Lower lobe of right lung (tissue), 2 donors: ENCODE data around the gene B4GALNT3. TPM values are rescaled to one million over a fixed set of nuclear protein-coding genes. Genes with fewer than 3 reads are reported as not detected.

ENCODE experiments used
- ATAC-seq, 2 donors: fragments of 200-7000 bp; cut with Tn5 transposase; one replicate each; pipeline ENCODE4 v1.9.1; 2020 to 2022; ENCODE audit warnings: mild to moderate bottlenecking in 2 of 2, moderate library complexity in 2 of 2
- DNase-seq: peaks from one replicate; pipeline ENCODE4 v3.0.0-alpha.2; 2020
- H3K27ac ChIP-seq: fragments of 200-600 bp; one replicate; pipeline ENCODE4 v1.8.0; 2022
- H3K27me3 ChIP-seq: fragments of 200-600 bp; one replicate; pipeline ENCODE4 v1.8.0; 2022; ENCODE audit warnings: low read depth
- H3K36me3 ChIP-seq: fragments of 200-600 bp; one replicate; pipeline ENCODE4 v1.8.0; 2022; ENCODE audit warnings: mild to moderate bottlenecking
- H3K4me1 ChIP-seq: fragments of 200-600 bp; one replicate; pipeline ENCODE4 v1.8.0; 2022
- H3K4me3 ChIP-seq: fragments of 200-600 bp; one replicate; pipeline ENCODE4 v1.8.0; 2022; ENCODE audit warnings: mild to moderate bottlenecking
- H3K9me3 ChIP-seq: fragments of 200-600 bp; one replicate; pipeline ENCODE4 v1.8.0; 2022
- intact Hi-C: fragments of 100-400 bp; cut with DNase I; formaldehyde crosslinking; loops from one replicate; pipeline ENCODE4 v1.11.0; 2022
- total RNA-seq: library from RNA; stranded (reverse); fragmentation: NEBNext Ultra II Directional; extraction: Animal tissue kit (Norgen Biotek cat#: 25700); gene quantifications from one replicate; pipeline ENCODE4 v1.2.1, GENCODE V29; 2021
- TF ChIP-seq, protein P1 (sequence below): fragments of 200-600 bp; IDR thresholded peaks from one replicate; pipeline ENCODE4 v1.8.0; 2022; ENCODE audit warnings: antibody characterized with exemption, mild to moderate bottlenecking
- donor health status: DM: no; HTN: yes; CAD: no; lungs with severe emphysema.

B4GALNT3 gene
- total RNA-seq, 1 donor from 2014 or later = 20.6 TPM

DNA sequence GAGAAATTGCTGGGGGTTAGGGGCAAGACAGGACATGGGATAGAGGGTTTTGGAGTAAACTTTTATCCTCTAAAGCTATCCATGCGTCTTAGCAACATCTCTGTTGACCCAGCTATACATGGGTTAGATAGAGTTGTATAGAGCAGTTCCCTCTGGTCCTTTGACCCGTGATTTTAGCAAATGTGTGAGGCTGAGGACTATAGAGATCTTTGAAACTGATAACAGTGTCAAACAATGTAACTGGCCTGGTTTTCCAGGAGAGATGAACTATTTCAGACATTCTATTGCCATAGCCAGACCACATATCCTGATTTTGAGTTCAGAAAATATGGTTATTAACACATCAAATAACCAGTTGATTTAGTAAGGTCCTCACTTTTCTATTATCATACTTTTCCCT is 60.4 kb downstream of the B4GALNT3 start:
- H3K9me3 ChIP-seq = no peaks in the 10 kb centered on the region
- H3K27ac ChIP-seq = no peak overlapping the region
- no peaks in the 10 kb centered on the region for H3K36me3 ChIP-seq
- TF ChIP-seq, protein P1, sequence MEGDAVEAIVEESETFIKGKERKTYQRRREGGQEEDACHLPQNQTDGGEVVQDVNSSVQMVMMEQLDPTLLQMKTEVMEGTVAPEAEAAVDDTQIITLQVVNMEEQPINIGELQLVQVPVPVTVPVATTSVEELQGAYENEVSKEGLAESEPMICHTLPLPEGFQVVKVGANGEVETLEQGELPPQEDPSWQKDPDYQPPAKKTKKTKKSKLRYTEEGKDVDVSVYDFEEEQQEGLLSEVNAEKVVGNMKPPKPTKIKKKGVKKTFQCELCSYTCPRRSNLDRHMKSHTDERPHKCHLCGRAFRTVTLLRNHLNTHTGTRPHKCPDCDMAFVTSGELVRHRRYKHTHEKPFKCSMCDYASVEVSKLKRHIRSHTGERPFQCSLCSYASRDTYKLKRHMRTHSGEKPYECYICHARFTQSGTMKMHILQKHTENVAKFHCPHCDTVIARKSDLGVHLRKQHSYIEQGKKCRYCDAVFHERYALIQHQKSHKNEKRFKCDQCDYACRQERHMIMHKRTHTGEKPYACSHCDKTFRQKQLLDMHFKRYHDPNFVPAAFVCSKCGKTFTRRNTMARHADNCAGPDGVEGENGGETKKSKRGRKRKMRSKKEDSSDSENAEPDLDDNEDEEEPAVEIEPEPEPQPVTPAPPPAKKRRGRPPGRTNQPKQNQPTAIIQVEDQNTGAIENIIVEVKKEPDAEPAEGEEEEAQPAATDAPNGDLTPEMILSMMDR = no peak
- H3K4me1 ChIP-seq = no peaks in the 10 kb centered on the region
- no peak for ATAC-seq
- no peak for DNase-seq
- no peak overlapping the region for H3K4me3 ChIP-seq
- intact Hi-C loops = loop anchor here (10.0 kb wide), 1 partner anchor 65 kb away; the partner anchor contains the start of gene B4GALNT3
- H3K27me3 ChIP-seq = no peaks in the 10 kb centered on the region

DNA sequence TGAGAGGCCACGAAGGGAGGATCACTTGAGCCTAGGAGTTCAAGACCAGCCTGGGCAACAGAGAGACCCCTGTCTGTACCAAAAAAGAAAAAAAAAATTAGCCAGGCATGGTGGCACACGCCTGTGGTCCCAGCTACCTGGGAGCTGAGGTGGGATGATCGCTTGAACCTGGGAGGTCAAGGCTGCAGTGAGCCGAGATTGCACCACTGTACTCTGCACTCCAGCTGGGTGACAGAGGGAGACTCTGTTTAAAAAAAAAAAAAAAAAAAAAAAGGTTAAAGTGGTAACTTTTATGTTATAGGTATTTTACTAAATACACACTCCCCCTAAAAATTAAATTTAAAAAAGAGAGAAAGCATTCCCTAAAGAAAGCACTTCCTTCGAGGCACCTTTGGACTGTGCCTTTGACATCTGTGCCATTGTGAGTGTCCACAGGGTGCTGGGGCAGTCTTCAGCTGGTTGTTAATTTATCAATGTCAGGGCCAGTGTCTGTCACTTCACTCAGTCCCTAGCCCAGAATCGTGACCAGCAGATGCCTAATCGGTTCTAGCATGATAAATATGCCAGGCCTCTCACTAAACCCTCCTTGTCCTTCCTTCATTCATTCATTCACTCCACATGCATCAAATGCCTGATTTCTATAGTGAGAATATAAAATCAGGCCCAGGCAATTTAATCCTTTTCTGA is 63.1 kb downstream of the B4GALNT3 start:
- H3K9me3 ChIP-seq = no peaks in the 10 kb centered on the region
- H3K4me1 ChIP-seq = no peaks in the 10 kb centered on the region
- no peaks in the 10 kb centered on the region for H3K27me3 ChIP-seq
- no peak overlapping the region for H3K4me3 ChIP-seq
- intact Hi-C loops = loop anchor here (10.0 kb wide), 1 partner anchor 68 kb away; the partner anchor contains the start of gene B4GALNT3
- DNase-seq (no peak), ATAC-seq (no peak)
- H3K27ac ChIP-seq = no peak overlapping the region
- no peaks in the 10 kb centered on the region for H3K36me3 ChIP-seq
- TF ChIP-seq, protein P1 = no peak

DNA sequence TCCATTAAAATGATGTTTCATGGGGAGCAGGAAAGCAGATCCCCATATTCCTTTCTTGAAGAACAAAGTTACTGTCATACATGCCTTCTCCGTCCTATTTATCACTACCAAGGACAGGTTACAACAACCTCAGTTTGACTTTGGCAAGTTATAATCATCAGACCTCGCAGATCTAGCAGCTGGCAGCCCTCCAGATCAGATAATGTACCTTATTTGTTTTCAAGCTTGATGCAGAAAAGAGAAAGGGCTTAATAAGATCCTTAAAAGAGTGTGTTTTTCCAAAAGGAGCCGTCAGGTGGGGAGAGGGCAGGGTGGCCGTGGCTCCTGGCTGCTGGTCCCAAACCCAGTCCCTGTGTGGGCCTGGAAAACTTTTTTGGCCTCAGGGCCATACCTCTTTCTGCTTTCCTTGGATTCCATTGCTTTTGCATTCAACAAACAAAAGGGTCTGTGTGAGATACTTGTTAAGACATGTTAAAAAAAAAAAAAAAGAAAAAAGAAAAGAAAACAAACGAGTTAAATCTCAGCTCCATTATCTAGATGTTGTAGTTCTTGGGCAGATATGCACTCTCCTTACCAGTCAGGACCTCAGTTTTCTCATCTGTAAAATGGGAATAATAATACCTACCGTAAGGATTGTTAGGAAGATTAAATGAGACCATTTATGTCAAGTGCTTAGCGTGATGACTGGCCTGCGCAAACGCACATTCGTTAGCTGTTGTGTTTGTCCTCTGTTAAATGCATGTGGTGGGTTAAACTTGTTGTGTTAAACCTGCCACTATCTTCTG is 64.6 kb downstream of the B4GALNT3 start:
- TF ChIP-seq, protein P1 = no peak
- H3K27ac ChIP-seq = no peak overlapping the region
- intact Hi-C loops = loop anchor here (10.0 kb wide), 1 partner anchor 70 kb away; the partner anchor contains the start of gene B4GALNT3
- DNase-seq = no peak
- H3K9me3 ChIP-seq = no peaks in the 10 kb centered on the region
- H3K4me1 ChIP-seq = no peaks in the 10 kb centered on the region
- H3K36me3 ChIP-seq = no peaks in the 10 kb centered on the region
- H3K4me3 ChIP-seq = no peak overlapping the region
- H3K27me3 ChIP-seq = no peaks in the 10 kb centered on the region
- ATAC-seq = no peak

DNA sequence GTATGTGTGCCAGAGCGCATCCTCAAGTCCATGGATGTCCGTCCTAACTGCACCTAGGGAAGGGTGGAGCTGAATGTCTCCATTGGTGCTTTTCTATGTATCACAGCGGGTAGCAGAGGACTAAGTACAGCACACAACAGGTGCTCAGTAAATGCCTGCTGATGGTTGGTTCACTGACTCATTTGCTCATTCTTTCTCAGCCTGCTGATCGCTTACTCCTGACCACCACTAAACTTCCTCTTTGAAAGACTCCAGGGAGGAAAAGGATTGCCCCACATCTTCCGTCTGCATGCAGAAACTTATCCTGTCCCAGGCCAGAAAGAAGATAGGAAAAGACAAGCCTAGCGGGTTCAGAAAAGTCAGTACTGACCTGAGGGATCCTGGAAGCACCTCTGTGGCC is 66.3 kb downstream of the B4GALNT3 start:
- Histone ChIP-seq H3K4me1 (no peaks in the 10 kb centered on the region), H3K27ac (no peak overlapping the region), H3K9me3 (no peaks in the 10 kb centered on the region), H3K4me3 (no peak overlapping the region), H3K36me3 (no peaks in the 10 kb centered on the region), H3K27me3 (no peaks in the 10 kb centered on the region)
- no peak for DNase-seq
- ATAC-seq = no peak
- intact Hi-C loops = loop anchor here (10.0 kb wide), 1 partner anchor 71 kb away; the partner anchor contains the start of gene B4GALNT3
- TF ChIP-seq, protein P1 = no peak

DNA sequence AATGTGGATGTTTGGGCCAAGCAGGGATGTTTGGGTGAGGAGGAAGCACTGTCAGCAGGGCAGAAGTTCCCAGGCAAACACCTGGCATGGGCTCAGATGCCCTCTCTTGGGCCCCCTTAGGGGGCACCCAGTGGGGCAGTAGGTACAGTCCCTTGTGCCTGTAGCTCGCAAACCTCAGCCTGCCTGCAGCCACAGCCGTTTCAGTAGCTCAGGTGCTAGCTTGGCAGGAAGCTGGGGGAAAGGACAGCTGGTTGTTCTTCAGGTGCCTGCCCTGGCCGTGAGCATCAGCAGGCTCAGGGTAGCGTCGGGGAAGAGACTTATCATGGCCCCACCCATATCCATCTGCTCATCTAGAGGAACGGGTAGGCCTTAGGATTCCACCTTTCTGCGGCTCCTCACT is 67.5 kb downstream of the B4GALNT3 start:
- Histone ChIP-seq H3K27ac (no peak overlapping the region), H3K9me3 (no peaks in the 10 kb centered on the region), H3K27me3 (no peaks in the 10 kb centered on the region), H3K4me3 (no peak overlapping the region), H3K36me3 (no peaks in the 10 kb centered on the region), H3K4me1 (no peaks in the 10 kb centered on the region)
- no peak for DNase-seq
- intact Hi-C loops = loop anchor here (10.0 kb wide), 1 partner anchor 72 kb away; the partner anchor contains the start of gene B4GALNT3
- TF ChIP-seq, protein P1 = no peak
- ATAC-seq = no peak
